Measurements from ENCODE around the gene SYTL2.

SYTL2 gene

GRCh38 chr11:85811624-85812023 lies 683 bp upstream of the SYTL2 start:
- H3K27me3 Mint-ChIP-seq = peaks cover 22% of the 10 kb centered on the region
- peaks cover 31% of the 10 kb centered on the region for H3K4me1 Mint-ChIP-seq
- peak overlapping the region; percentile 55 to 90 for H3K27ac Mint-ChIP-seq
- H3K9me3 Mint-ChIP-seq = no peaks in the 10 kb centered on the region
- ATAC-seq = no peak
- peak overlapping the region; percentile 84 to 93 for H3K4me3 Mint-ChIP-seq
- DNase-seq = no peak

GRCh38 chr11:85810521-85810870 lies 445 bp downstream of the SYTL2 start:
- H3K9me3 Mint-ChIP-seq = no peaks in the 10 kb centered on the region
- ATAC-seq = peak; percentile 22
- no peak for DNase-seq
- H3K27me3 Mint-ChIP-seq = peaks cover 22% of the 10 kb centered on the region
- peak overlapping the region; percentile 84 to 93 for H3K4me3 Mint-ChIP-seq
- H3K4me1 Mint-ChIP-seq = peaks cover 31% of the 10 kb centered on the region
- peak overlapping the region; percentile 68 to 88 for H3K27ac Mint-ChIP-seq

DNA sequence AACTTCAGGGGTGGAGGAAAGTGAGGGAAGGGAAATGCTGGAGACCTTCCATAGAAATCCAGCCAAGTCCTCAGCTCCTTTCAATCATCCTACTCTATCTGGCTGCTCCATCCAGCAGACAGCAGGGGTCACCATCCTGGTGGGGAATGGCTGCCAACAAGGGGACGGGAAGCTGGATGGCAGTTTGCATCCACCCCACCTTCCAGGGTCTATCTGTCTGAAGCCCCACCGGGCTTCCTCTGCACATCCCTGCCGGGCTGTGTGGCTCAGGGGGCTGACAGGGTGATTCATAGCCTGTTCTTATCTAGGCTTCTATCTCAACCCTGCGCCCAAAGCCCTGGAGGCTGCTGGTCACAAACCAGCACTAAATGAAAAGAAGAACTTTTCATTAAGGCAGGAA lies 1.1 kb downstream of the SYTL2 start:
- peak; percentile 27 to 30 for DNase-seq
- Mint-ChIP-seq H3K9me3 (no peaks in the 10 kb centered on the region), H3K4me1 (peaks cover 31% of the 10 kb centered on the region), H3K27me3 (peaks cover 22% of the 10 kb centered on the region), H3K27ac (peak overlapping the region; percentile 69 to 88), H3K4me3 (peak overlapping the region; percentile 84 to 93)
- ATAC-seq = peak; percentile 37

- Mint-ChIP-seq H3K4me3 (peak overlapping the region; percentile 84 to 93), H3K27ac (no peak overlapping the region), H3K27me3 (peaks cover 22% of the 10 kb centered on the region), H3K4me1 (peaks cover 31% of the 10 kb centered on the region), H3K9me3 (no peaks in the 10 kb centered on the region)
- ATAC-seq = peak; percentile 58
- DNase-seq = peak; percentile 28 to 30
Measured at GRCh38 chr11:85809191-85809590, 1.8 kb downstream of the SYTL2 start.

DNA sequence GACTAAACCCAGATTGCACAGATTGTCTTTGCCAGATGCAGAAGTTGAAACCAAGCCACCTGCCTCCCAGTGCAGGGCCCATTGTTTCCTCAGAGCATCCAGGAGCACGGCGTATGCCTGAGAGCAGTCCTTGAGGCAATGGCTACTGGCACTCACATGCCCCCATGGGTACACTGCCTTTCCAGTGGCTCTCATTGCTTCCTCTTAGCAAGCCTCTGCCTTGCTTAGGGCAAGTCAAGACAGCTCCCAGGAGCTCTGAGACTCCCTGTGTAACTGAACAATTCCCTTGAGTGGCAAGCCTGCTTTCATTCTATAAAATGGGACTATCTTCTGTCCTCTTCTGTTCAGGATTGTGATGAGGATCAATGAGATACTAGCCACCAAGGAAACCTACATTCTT lies 4.1 kb downstream of the SYTL2 start:
- no peak for DNase-seq
- H3K27me3 Mint-ChIP-seq = peaks cover 5% of the 10 kb centered on the region
- no peak for ATAC-seq
- no peaks in the 10 kb centered on the region for H3K9me3 Mint-ChIP-seq
- no peak overlapping the region for H3K27ac Mint-ChIP-seq
- peaks cover 31% of the 10 kb centered on the region for H3K4me1 Mint-ChIP-seq
- H3K4me3 Mint-ChIP-seq = no peak overlapping the region

GRCh38 chr11:85806016-85806415 lies 4.9 kb downstream of the SYTL2 start:
- Mint-ChIP-seq H3K27me3 (no peaks in the 10 kb centered on the region), H3K9me3 (no peaks in the 10 kb centered on the region), H3K27ac (no peak overlapping the region), H3K4me1 (peaks cover 25% of the 10 kb centered on the region), H3K4me3 (no peak overlapping the region)
- no peak for ATAC-seq
- no peak for DNase-seq

DNA sequence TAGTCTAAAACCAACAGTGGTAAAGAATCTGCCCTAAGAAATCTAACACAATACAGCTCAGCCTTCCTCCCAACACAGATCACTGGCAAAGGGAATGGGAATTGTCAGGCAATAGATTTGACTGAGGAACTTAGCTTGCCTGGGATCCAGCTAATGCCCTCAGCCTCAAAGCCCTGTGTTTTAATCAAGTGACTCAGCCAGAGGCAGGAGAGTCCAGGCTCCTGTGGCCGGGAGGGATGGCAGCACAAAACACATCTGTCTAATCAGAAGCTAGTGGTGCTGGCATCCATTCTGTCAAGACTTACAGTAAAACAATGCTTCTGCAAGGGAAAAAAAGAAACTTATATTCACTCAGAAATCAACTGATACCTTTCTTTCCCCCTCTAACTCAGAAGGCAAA lies 5.6 kb downstream of the SYTL2 start:
- ATAC-seq (no peak), DNase-seq (no peak)
- Mint-ChIP-seq H3K4me3 (no peak overlapping the region), H3K4me1 (peaks cover 22% of the 10 kb centered on the region), H3K27ac (no peak overlapping the region), H3K9me3 (no peaks in the 10 kb centered on the region), H3K27me3 (no peaks in the 10 kb centered on the region)

DNA sequence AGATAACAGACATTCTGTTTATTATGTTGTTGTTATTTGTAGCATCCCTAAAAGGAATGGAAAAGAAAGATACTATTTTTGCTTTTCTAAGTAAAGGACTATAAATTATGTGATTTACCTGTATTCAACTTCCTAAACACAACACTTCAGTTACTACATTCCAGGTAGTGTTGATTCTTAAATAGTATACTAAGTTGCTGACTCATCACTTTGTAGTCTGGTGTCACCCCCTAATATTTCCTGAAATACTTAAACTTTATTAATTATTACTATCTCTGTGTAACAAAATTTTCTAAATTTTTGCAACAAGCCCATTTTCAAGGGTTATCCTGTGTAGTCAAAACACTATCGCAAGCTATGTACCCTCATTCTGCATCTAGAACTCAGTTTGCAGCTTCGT lies 7.0 kb downstream of the SYTL2 start:
- H3K27ac Mint-ChIP-seq = no peak overlapping the region
- peaks cover 15% of the 10 kb centered on the region for H3K4me1 Mint-ChIP-seq
- DNase-seq (no peak), ATAC-seq (no peak)
- no peak overlapping the region for H3K4me3 Mint-ChIP-seq
- no peaks in the 10 kb centered on the region for H3K27me3 Mint-ChIP-seq
- no peaks in the 10 kb centered on the region for H3K9me3 Mint-ChIP-seq

DNA sequence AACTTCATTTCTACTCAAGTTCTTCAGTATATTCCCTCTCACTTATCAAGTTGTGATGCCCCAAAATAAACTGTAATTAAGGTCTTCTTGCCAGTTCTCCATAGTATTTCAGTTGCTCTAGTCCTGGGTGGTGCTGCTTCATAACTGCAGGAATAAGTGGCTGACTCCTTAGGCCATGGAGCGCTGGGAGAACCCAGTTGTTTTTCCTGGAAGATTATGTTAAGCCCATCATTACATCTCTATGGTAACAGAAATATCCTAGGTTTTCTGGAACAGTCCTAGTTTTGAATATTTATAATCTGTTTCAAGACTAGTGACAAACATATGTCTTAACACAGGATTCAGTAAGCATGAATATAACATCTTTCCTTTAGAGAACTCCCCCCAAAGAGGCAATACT lies 7.6 kb downstream of the SYTL2 start:
- Mint-ChIP-seq H3K27ac (no peak overlapping the region), H3K27me3 (no peaks in the 10 kb centered on the region), H3K4me1 (peaks cover 12% of the 10 kb centered on the region), H3K4me3 (no peak overlapping the region), H3K9me3 (no peaks in the 10 kb centered on the region)
- ATAC-seq (no peak), DNase-seq (no peak)

GRCh38 chr11:85801527-85801926 lies 9.4 kb downstream of the SYTL2 start:
- no peak overlapping the region for H3K27ac Mint-ChIP-seq

GRCh38 chr11:85800595-85801342 lies 10.2 kb downstream of the SYTL2 start:
- no peaks in the 10 kb centered on the region for H3K9me3 Mint-ChIP-seq
- H3K4me3 Mint-ChIP-seq = no peak overlapping the region
- H3K27me3 Mint-ChIP-seq = no peaks in the 10 kb centered on the region
- ATAC-seq (no peak), DNase-seq (no peak)
- H3K4me1 Mint-ChIP-seq = peaks cover 8% of the 10 kb centered on the region
- no peak overlapping the region for H3K27ac Mint-ChIP-seq

More at GRCh38 chr11:85801527-85801926, 9.4 kb downstream of the SYTL2 start:
- H3K4me3 Mint-ChIP-seq = no peak overlapping the region
- DNase-seq (no peak), ATAC-seq (no peak)
- H3K4me1 Mint-ChIP-seq = peaks cover 8% of the 10 kb centered on the region
- H3K27me3 Mint-ChIP-seq = no peaks in the 10 kb centered on the region
- no peaks in the 10 kb centered on the region for H3K9me3 Mint-ChIP-seq

GRCh38 chr11:85799142-85799541 lies 11.8 kb downstream of the SYTL2 start:
- no peaks in the 10 kb centered on the region for H3K27me3 Mint-ChIP-seq
- DNase-seq (no peak), ATAC-seq (no peak)
- H3K4me3 Mint-ChIP-seq = no peak overlapping the region
- H3K9me3 Mint-ChIP-seq = no peaks in the 10 kb centered on the region
- no peak overlapping the region for H3K27ac Mint-ChIP-seq
- peaks cover 13% of the 10 kb centered on the region for H3K4me1 Mint-ChIP-seq

GRCh38 chr11:85798361-85798760 lies 12.6 kb downstream of the SYTL2 start:
- H3K9me3 Mint-ChIP-seq = no peaks in the 10 kb centered on the region
- no peak for ATAC-seq
- H3K27me3 Mint-ChIP-seq = no peaks in the 10 kb centered on the region
- no peak for DNase-seq
- no peak overlapping the region for H3K4me3 Mint-ChIP-seq
- H3K27ac Mint-ChIP-seq = no peak overlapping the region
- H3K4me1 Mint-ChIP-seq = peaks cover 14% of the 10 kb centered on the region

DNA sequence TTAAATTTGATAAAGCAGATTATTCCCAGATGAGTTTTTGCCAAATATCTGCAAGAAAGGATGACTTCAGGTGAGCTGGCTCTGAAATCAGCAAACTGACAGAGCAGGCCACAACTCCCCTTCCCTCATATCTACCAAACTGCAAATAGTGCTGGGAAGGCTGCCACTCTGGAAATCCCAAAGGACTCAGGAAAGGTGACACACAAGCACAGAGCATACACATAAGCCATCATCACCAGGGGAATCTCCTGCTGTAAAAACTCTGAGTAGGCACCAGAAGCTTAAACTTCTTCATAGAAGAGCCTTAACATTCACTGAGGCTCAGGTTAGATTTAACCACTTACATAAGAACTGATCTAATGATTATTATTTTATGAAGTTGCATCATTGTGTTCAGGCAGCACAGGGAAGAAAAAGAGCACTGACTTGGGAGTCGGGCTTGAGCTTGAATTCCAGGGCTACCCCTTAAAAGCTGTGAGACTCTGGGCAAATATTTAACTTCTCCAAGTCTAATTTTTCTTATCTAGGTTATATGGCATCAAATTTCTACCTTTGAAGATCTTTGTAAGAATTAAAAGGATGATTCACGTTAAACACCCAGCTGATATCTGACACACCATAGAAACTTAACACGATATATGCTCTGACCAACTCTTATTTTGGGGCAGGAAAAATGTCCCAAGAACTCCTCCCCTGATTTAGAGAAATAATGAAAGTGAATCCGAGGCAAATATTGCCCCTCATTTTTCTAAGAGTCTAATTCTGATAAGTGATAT lies 15.0 kb downstream of the SYTL2 start:
- Mint-ChIP-seq H3K27ac (no peak overlapping the region), H3K4me3 (no peak overlapping the region), H3K27me3 (no peaks in the 10 kb centered on the region), H3K9me3 (no peaks in the 10 kb centered on the region), H3K4me1 (peaks cover 14% of the 10 kb centered on the region)
- DNase-seq = no peak
- ATAC-seq = no peak

DNA sequence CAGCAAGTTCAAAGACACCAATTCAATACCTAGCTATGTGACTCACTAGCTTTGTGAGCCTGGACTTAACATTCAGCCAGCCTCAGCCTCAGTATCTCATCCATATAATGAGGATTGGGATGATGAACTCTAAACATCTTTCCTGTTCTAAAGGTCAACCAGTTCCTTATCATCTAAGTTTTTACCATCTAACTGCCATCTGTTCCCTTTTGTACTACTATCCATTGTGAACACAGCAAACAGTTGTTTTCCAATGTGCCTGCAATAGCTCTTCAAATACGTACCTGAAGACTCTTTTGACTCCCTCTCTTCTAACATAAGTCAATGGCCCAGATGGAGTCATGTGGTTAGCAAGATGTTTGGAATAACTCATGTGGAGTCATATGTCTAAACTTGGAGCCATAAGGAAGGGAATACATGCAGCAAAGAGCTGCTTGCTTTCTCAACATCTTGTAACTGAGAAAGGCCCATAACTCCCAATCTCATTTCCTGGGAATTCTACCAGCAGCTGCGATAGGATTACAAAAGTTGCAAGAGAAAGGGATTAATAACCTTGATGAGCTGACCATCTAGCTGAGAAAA lies 19.4 kb downstream of the SYTL2 start:
- Mint-ChIP-seq H3K27ac (no peak overlapping the region), H3K9me3 (no peaks in the 10 kb centered on the region), H3K4me1 (peaks cover 20% of the 10 kb centered on the region), H3K4me3 (no peak overlapping the region), H3K27me3 (no peaks in the 10 kb centered on the region)
- DNase-seq (no peak), ATAC-seq (no peak)
